Hepatocyte (in vitro differentiated cells): ENCODE measurements around the gene TMEM182. TPM values are rescaled to one million over a fixed set of nuclear protein-coding genes. Genes with fewer than 3 reads are reported as not detected.

Source experiments
- DNase-seq: peaks from one replicate; pipeline ENCODE4 v3.0.0-alpha.2; 2016; ENCODE audit warnings: low spot score
- H2AFZ ChIP-seq: fragments of 200-600 bp; sonication (generic); 2 replicates; pipeline ENCODE4 v1.6.0; 2016; ENCODE audit warnings: antibody characterized with exemption, mild to moderate bottlenecking
- H3K27ac ChIP-seq: fragments of 200-600 bp; sonication (generic); 2 replicates; pipeline ENCODE4 v1.5.1; 2016; ENCODE audit warnings: mild to moderate bottlenecking
- H3K27me3 ChIP-seq: fragments of 200-600 bp; sonication (generic); 2 replicates; pipeline ENCODE4 v1.6.1; 2016
- H3K36me3 ChIP-seq: fragments of 200-600 bp; sonication (generic); replicated peaks from 2 replicates; pipeline ENCODE4 v1.5.1; 2016; ENCODE audit warnings: low read depth; ENCODE audit not compliant: insufficient read depth
- H3K4me1 ChIP-seq: fragments of 200-600 bp; sonication (generic); 2 replicates; pipeline ENCODE4 v1.5.1; 2016; ENCODE audit warnings: mild to moderate bottlenecking, moderate library complexity; ENCODE audit not compliant: insufficient read depth
- H3K4me2 ChIP-seq: fragments of 200-600 bp; sonication (generic); 2 replicates; pipeline ENCODE4 v1.6.0; 2016
- H3K4me3 ChIP-seq: fragments of 200-600 bp; sonication (generic); 2 replicates; pipeline ENCODE4 v1.5.1; 2016; ENCODE audit warnings: mild to moderate bottlenecking
- H3K79me2 ChIP-seq: fragments of 200-600 bp; sonication (generic); 2 replicates; pipeline ENCODE4 v1.6.0; 2017; ENCODE audit warnings: mild to moderate bottlenecking
- H3K9me2 ChIP-seq: fragments of 200-600 bp; sonication (generic); replicated peaks from 2 replicates; pipeline ENCODE4 v1.6.0; 2017; ENCODE audit warnings: mild to moderate bottlenecking; ENCODE audit not compliant: insufficient read depth
- H3K9me3 ChIP-seq: fragments of 200-600 bp; sonication (generic); 2 replicates; pipeline ENCODE4 v1.5.1; 2016; ENCODE audit warnings: low read depth, mild to moderate bottlenecking
- H4K20me1 ChIP-seq: fragments of 200-600 bp; sonication (generic); 2 replicates; pipeline ENCODE4 v1.6.0; 2016; ENCODE audit warnings: mild to moderate bottlenecking; ENCODE audit not compliant: insufficient read depth, poor library complexity, severe bottlenecking
- CTCF ChIP-seq: fragments of 200-600 bp; sonication (generic); IDR thresholded peaks from 2 replicates; pipeline ENCODE4 v1.5.1; 2016; ENCODE audit warnings: antibody characterized with exemption, mild to moderate bottlenecking; ENCODE audit not compliant: poor library complexity
- EZH2 ChIP-seq: fragments of 200-600 bp; sonication (generic); IDR thresholded peaks from 2 replicates; pipeline ENCODE4 v1.6.1; 2016; ENCODE audit warnings: antibody characterized with exemption, mild to moderate bottlenecking, borderline replicate concordance
- EZH2phosphoT487 ChIP-seq: fragments of 200-600 bp; sonication (generic); IDR thresholded peaks from one replicate; pipeline ENCODE4 v1.6.1; 2018; ENCODE audit warnings: antibody characterized with exemption, mild to moderate bottlenecking, low read depth, moderate library complexity; ENCODE audit not compliant: unreplicated experiment, severe bottlenecking
- WGBS: methylation state at CpG from one replicate; pipeline ENCODE4 v1.1.6; 2016; ENCODE audit warnings: low lambda C conversion rate; ENCODE audit errors: missing lambda C conversion rate; 5-methylcytosine and 5-hydroxymethylcytosine counted together
- polyA plus RNA-seq: library from polyadenylated mRNA; unstranded; fragments of >200 nt; fragmentation: Nextera tagmentation; extraction: Ambion mirVana; gene quantifications from 2 replicates; pipeline ENCODE4 v1.2.1, GENCODE V29; 2016
- total RNA-seq: library from RNA; depleted of rRNA; stranded (reverse); fragments of >200 nt; gene quantifications from 2 replicates; pipeline ENCODE4 v1.2.3, GENCODE V29; 2014

TMEM182 gene
- total and polyA plus RNA-seq, 2 experiments from 2014 or later = 3.3 to 5.1 TPM

- Histone ChIP-seq H4K20me1 (no peaks in the 10 kb centered on the region), H3K9me3 (no peaks in the 10 kb centered on the region), H3K4me2 (no peak overlapping the region), H3K9me2 (no peaks in the 10 kb centered on the region), H3K27ac (no peak overlapping the region), H3K4me3 (no peak overlapping the region), H3K36me3 (no peaks in the 10 kb centered on the region), H2AFZ (no peak overlapping the region), H3K27me3 (no peaks in the 10 kb centered on the region), H3K79me2 (no peaks in the 10 kb centered on the region), H3K4me1 (no peaks in the 10 kb centered on the region)
- no peak for DNase-seq
- no peak for TF ChIP-seq CTCF
- no peak for TF ChIP-seq EZH2
- no peak for TF ChIP-seq EZH2phosphoT487
Observed at GRCh38 chr2:102758439-102758838, 3.4 kb upstream of the TMEM182 start.

DNA sequence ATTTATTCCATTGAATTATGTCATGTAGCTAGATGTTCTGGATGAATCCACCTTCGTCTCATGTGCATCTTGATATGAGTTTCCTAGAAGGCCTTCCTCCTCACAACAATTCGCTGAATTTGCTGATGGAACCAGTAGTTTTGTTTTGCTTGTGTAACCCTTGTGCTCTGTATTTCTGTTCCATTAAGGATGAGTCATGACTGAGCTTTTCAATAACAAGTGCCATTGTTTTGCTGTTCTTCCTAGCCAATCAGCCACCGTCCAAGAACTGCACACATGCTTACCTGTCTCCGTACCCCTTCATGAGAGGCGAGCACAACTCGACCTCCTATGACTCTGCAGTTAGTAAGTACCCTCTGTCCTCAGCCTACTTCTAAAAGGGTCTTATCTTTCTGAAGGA, 2.3 kb downstream of the TMEM182 start:
- no peaks in the 10 kb centered on the region for H3K79me2 ChIP-seq
- DNase-seq = no peak
- H3K27ac ChIP-seq = no peak overlapping the region
- H3K9me3 ChIP-seq = no peaks in the 10 kb centered on the region
- no peak overlapping the region for H2AFZ ChIP-seq
- no peak overlapping the region for H3K4me3 ChIP-seq
- H3K4me2 ChIP-seq = no peak overlapping the region
- no peaks in the 10 kb centered on the region for H3K4me1 ChIP-seq
- WGBS = 96% methylated on average over 6 of the region's 6 CpGs
- no peaks in the 10 kb centered on the region for H3K9me2 ChIP-seq
- H3K27me3 ChIP-seq = no peaks in the 10 kb centered on the region
- no peaks in the 10 kb centered on the region for H4K20me1 ChIP-seq
- TF ChIP-seq EZH2 (no peak), EZH2phosphoT487 (no peak), CTCF (no peak)
- H3K36me3 ChIP-seq = no peaks in the 10 kb centered on the region

DNA sequence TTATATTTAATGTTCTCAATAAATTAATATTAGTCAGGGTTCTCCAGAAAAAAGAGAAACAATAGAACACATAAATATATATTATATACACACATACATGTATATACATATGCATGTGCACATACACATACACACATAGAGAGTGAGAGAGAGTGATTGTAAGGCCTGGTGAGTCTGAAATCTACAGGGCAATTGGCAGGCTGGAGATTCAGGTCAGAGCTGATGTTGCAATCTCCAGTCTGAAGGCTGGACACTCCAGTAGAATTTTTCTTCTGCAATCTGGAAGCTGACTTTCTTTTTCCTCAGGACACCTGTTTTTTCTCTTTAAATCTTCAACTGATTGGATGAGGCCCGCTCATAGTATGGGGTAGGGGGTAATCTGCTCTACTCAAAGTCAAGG, 3.2 kb downstream of the TMEM182 start:
- H3K9me2 ChIP-seq = no peaks in the 10 kb centered on the region
- no peaks in the 10 kb centered on the region for H3K79me2 ChIP-seq
- H2AFZ ChIP-seq = no peak overlapping the region
- H3K27me3 ChIP-seq = no peaks in the 10 kb centered on the region
- H3K36me3 ChIP-seq = no peaks in the 10 kb centered on the region
- no peak for DNase-seq
- no peaks in the 10 kb centered on the region for H3K4me1 ChIP-seq
- TF ChIP-seq EZH2phosphoT487 = no peak
- no peak for TF ChIP-seq CTCF
- TF ChIP-seq EZH2 = no peak
- H3K4me3 ChIP-seq = no peak overlapping the region
- H3K27ac ChIP-seq = no peak overlapping the region
- H4K20me1 ChIP-seq = no peaks in the 10 kb centered on the region
- no peaks in the 10 kb centered on the region for H3K9me3 ChIP-seq
- WGBS = 100% methylated on average over 1 of the region's 1 CpG
- H3K4me2 ChIP-seq = no peak overlapping the region

GRCh38 chr2:102768253-102768652, 6.4 kb downstream of the TMEM182 start:
- Histone ChIP-seq H3K36me3 (no peaks in the 10 kb centered on the region), H3K4me1 (peaks cover 4% of the 10 kb centered on the region)
- 96% methylated on average over 3 of the region's 3 CpGs for WGBS

More at GRCh38 chr2:102768253-102768652, 6.4 kb downstream of the TMEM182 start:
- Histone ChIP-seq H3K27me3 (no peaks in the 10 kb centered on the region), H3K79me2 (no peaks in the 10 kb centered on the region), H3K27ac (no peak overlapping the region), H3K4me2 (no peak overlapping the region), H2AFZ (no peak overlapping the region), H3K4me3 (no peak overlapping the region), H4K20me1 (no peaks in the 10 kb centered on the region), H3K9me3 (no peaks in the 10 kb centered on the region), H3K9me2 (no peaks in the 10 kb centered on the region)
- no peak for TF ChIP-seq CTCF
- no peak for TF ChIP-seq EZH2
- no peak for TF ChIP-seq EZH2phosphoT487
- no peak for DNase-seq
